Activated B cell treated with CpG ODN at 0.5 μM for 24 hours (primary cell): ENCODE data around the gene KREMEN2. TPM values are rescaled to one million over a fixed set of nuclear protein-coding genes. Genes with fewer than 3 reads are reported as not detected.

Experiments
- ATAC-seq: fragments of 200-7000 bp; cut with Tn5 transposase; one replicate; pipeline ENCODE4 v1.10.0; 2021; ENCODE audit warnings: low read depth, mild to moderate bottlenecking, moderate library complexity
- CTCF ChIA-PET: fragments of 350-600 bp; sonication (Branson Sonifier 250); formaldehyde crosslinking; loops from one replicate; lab custom pipeline; 2021; ENCODE audit warnings: antibody characterized with exemption; lab: Charles Lee
- POLR2A ChIA-PET: fragments of 350-600 bp; sonication (Branson Sonifier 250); formaldehyde crosslinking; loops from one replicate; lab custom pipeline; 2021; ENCODE audit warnings: antibody characterized with exemption; lab: Charles Lee
- DNase-seq: peaks from one replicate; pipeline ENCODE4 v3.0.0; 2022
- H3K27ac Mint-ChIP-seq: one replicate; pipeline ENCODE4 v1.8.0; 2020; ENCODE audit warnings: mixed read lengths
- H3K27me3 Mint-ChIP-seq: one replicate; pipeline ENCODE4 v1.8.0; 2021; ENCODE audit warnings: mixed read lengths
- H3K36me3 Mint-ChIP-seq: one replicate; pipeline ENCODE4 v1.8.0; 2021; ENCODE audit warnings: low read depth, mixed read lengths
- H3K4me1 Mint-ChIP-seq: one replicate; pipeline ENCODE4 v1.8.0; 2021; ENCODE audit warnings: mixed read lengths
- H3K4me3 Mint-ChIP-seq: one replicate; pipeline ENCODE4 v1.8.0; 2020; ENCODE audit warnings: mild to moderate bottlenecking, mixed read lengths
- H3K9me3 Mint-ChIP-seq: one replicate; pipeline ENCODE4 v1.8.0; 2020; ENCODE audit warnings: mixed read lengths
- CTCF ChIP-seq: fragments of 200-600 bp; IDR thresholded peaks from one replicate; pipeline ENCODE4 v1.8.0; 2022; ENCODE audit warnings: antibody characterized with exemption, mild to moderate bottlenecking
- intact Hi-C: fragments of 100-400 bp; cut with micrococcal nuclease; formaldehyde crosslinking; loops from one replicate; pipeline ENCODE4 v1.15.1; 2024
- total RNA-seq: library from RNA; stranded (reverse); gene quantifications from 2 replicates; pipeline ENCODE4 v1.2.3, GENCODE V29; 2022

KREMEN2 gene
- total RNA-seq, 1 donor from 2014 or later = 1.7 TPM

- no peaks in the 10 kb centered on the region for H3K36me3 Mint-ChIP-seq
- H3K4me1 Mint-ChIP-seq = peaks cover 13% of the 10 kb centered on the region
- no peak for DNase-seq
- ATAC-seq = no peak
- no peak for TF ChIP-seq CTCF
- H3K27ac Mint-ChIP-seq = no peak overlapping the region
- intact Hi-C loops = no loop called here
- POLR2A ChIA-PET = interaction anchor here (1.4 kb wide), 1 partner anchor 9 kb away, joined by 4 read pairs; the partner anchor contains the start of gene PKMYT1
- CTCF ChIA-PET = no interaction called here
- peaks cover 12% of the 10 kb centered on the region for H3K27me3 Mint-ChIP-seq
- H3K4me3 Mint-ChIP-seq = peak overlapping the region; percentile 55
- H3K9me3 Mint-ChIP-seq = no peaks in the 10 kb centered on the region
Measured at GRCh38 chr16:2971134-2971984, 7.3 kb downstream of the KREMEN2 start.

GRCh38 chr16:2971985-2972784 lies 8.1 kb downstream of the KREMEN2 start:
- H3K27ac Mint-ChIP-seq = no peak overlapping the region
- DNase-seq = no peak
- H3K4me3 Mint-ChIP-seq = peak overlapping the region; percentile 26
- ATAC-seq = no peak
- H3K27me3 Mint-ChIP-seq = peaks cover 12% of the 10 kb centered on the region
- intact Hi-C loops = no loop called here
- no peaks in the 10 kb centered on the region for H3K9me3 Mint-ChIP-seq
- peaks cover 13% of the 10 kb centered on the region for H3K4me1 Mint-ChIP-seq
- H3K36me3 Mint-ChIP-seq = no peaks in the 10 kb centered on the region
- POLR2A ChIA-PET = interaction anchor here (0.7 to 1.4 kb wide), 2 partner anchors 8 to 162 kb away, joined by 3 to 4 read pairs; partner anchors contain the start of genes PKMYT1 and ZNF213
- CTCF ChIA-PET = no interaction called here
- no peak for TF ChIP-seq CTCF

GRCh38 chr16:2973093-2973492 lies 9.0 kb downstream of the KREMEN2 start:
- Mint-ChIP-seq H3K9me3 (no peaks in the 10 kb centered on the region), H3K27me3 (peaks cover 9% of the 10 kb centered on the region), H3K4me3 (no peak overlapping the region), H3K27ac (no peak overlapping the region), H3K4me1 (peaks cover 10% of the 10 kb centered on the region), H3K36me3 (no peaks in the 10 kb centered on the region)
- CTCF ChIA-PET = no interaction called here
- TF ChIP-seq CTCF = no peak
- DNase-seq (no peak), ATAC-seq (no peak)
- POLR2A ChIA-PET = no interaction called here
- intact Hi-C loops = no loop called here

- peaks cover 5% of the 10 kb centered on the region for H3K27me3 Mint-ChIP-seq
- no peak for ATAC-seq
- intact Hi-C loops = no loop called here
- POLR2A ChIA-PET = interaction anchor here (1.3 kb wide), 1 partner anchor 62 kb away, joined by 4 read pairs; the partner anchor contains the start of gene FLYWCH1
- H3K4me3 Mint-ChIP-seq = no peak overlapping the region
- H3K27ac Mint-ChIP-seq = no peak overlapping the region
- peaks cover 4% of the 10 kb centered on the region for H3K4me1 Mint-ChIP-seq
- no peak for TF ChIP-seq CTCF
- CTCF ChIA-PET = no interaction called here
- no peak for DNase-seq
- no peaks in the 10 kb centered on the region for H3K9me3 Mint-ChIP-seq
- H3K36me3 Mint-ChIP-seq = no peaks in the 10 kb centered on the region
Measured at GRCh38 chr16:2973605-2974318, 9.7 kb downstream of the KREMEN2 start.
